Body of pancreas (tissue), 4 donors: ENCODE measurements around the gene OR13H1.

Experiments
- POLR2A ChIP-seq, 3 donors: fragments of 450-650 bp; IDR thresholded peaks; one replicate each; pipeline ENCODE4 v1.6.1; 2016; ENCODE audit warnings: antibody characterized with exemption in 3 of 3, mild to moderate bottlenecking in 2 of 3
- TF ChIP-seq, protein P1 (sequence below), 7 experiments: fragments of 450-650 bp in 4 of 7; fragments of 200-600 bp in 3 of 7; sonication (generic) in 3 of 7; IDR thresholded peaks; one replicate each; pipeline ENCODE4 v1.5.1; 2016 to 2019; ENCODE audit warnings: antibody characterized with exemption in 7 of 7

DNA sequence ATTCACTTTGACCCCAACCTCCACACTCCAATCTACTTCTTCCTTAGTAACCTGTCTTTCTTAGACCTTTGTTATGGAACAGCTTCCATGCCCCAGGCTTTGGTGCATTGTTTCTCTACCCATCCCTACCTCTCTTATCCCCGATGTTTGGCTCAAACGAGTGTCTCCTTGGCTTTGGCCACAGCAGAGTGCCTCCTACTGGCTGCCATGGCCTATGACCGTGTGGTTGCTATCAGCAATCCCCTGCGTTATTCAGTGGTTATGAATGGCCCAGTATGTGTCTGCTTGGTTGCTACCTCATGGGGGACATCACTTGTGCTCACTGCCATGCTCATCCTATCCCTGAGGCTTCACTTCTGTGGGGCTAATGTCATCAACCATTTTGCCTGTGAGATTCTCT is 344 bp downstream of the OR13H1 start:
- TF ChIP-seq, protein P1, sequence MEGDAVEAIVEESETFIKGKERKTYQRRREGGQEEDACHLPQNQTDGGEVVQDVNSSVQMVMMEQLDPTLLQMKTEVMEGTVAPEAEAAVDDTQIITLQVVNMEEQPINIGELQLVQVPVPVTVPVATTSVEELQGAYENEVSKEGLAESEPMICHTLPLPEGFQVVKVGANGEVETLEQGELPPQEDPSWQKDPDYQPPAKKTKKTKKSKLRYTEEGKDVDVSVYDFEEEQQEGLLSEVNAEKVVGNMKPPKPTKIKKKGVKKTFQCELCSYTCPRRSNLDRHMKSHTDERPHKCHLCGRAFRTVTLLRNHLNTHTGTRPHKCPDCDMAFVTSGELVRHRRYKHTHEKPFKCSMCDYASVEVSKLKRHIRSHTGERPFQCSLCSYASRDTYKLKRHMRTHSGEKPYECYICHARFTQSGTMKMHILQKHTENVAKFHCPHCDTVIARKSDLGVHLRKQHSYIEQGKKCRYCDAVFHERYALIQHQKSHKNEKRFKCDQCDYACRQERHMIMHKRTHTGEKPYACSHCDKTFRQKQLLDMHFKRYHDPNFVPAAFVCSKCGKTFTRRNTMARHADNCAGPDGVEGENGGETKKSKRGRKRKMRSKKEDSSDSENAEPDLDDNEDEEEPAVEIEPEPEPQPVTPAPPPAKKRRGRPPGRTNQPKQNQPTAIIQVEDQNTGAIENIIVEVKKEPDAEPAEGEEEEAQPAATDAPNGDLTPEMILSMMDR (IDR thresholded peaks at IDR 0.05): no peak
- TF ChIP-seq POLR2A (IDR thresholded peaks at IDR 0.05): no peak
